GM03348 (cell line): Measurements from ENCODE around the gene HEPH.
"Not testable (repeated sequence)": the region's sequence is repeated elsewhere in the genome, so short reads cannot be mapped to it uniquely, and the experiment has no call there.

ENCODE experiments used
- DNase-seq: peaks from one replicate; pipeline ENCODE4 v3.0.0; 2012; ENCODE audit warnings: low spot score

HEPH gene

GRCh38 chrX:66203114-66203513 is 39.1 kb downstream of the HEPH start:
- no peak for DNase-seq

GRCh38 chrX:66221856-66222255 is 57.8 kb downstream of the HEPH start:
- DNase-seq, result no peak

GRCh38 chrX:66232296-66232695 is 68.2 kb downstream of the HEPH start:
- no peak for DNase-seq

GRCh38 chrX:66233209-66233608 is 69.2 kb downstream of the HEPH start:
- no peak for DNase-seq

- not testable (repeated sequence) for DNase-seq
Observed at GRCh38 chrX:66233904-66234303, 69.9 kb downstream of the HEPH start.

GRCh38 chrX:66255359-66255967 is 91.4 kb downstream of the HEPH start:
- DNase-seq, result no peak

- no peak for DNase-seq
Observed at GRCh38 chrX:66262807-66263206, 98.8 kb downstream of the HEPH start.
